NCI-H748 (cell line): ENCODE results near the gene C17orf100.
"Not testable (repeated sequence)": the region's sequence is repeated elsewhere in the genome, so short reads cannot be mapped to it uniquely, and the experiment has no call there.

Source experiments
- DNase-seq: peaks from one replicate; lab custom pipeline; 2025; ENCODE audit not compliant: unreplicated experiment; lab: John Stamatoyannopoulos, UW

The C17orf100 gene

GRCh38 chr17:6640536-6641246 lies 10.9 kb upstream of the C17orf100 start, which contains the start of the genes KIAA0753 and TXNDC17:
Gene KIAA0753, minus strand, starts transcription at chr17:6640711. Its CDS starts 5,608 bp downstream, at chr17:6635103.
Gene TXNDC17, plus strand, starts transcription at chr17:6641060. Its CDS starts 23 bp downstream, at chr17:6641083.
- peak; percentile 95 for DNase-seq

GRCh38 chr17:6641247-6641863 lies 10.2 kb upstream of the C17orf100 start:
- peak; percentile 63 for DNase-seq

- DNase-seq: no peak
These were observed 9.0 kb upstream of the C17orf100 start for GRCh38 chr17:6642592-6642991.

- no peak for DNase-seq
These were observed 8.0 kb upstream of the C17orf100 start for GRCh38 chr17:6643451-6644125.

GRCh38 chr17:6648181-6648580 lies 3.4 kb upstream of the C17orf100 start:
- DNase-seq: no peak

GRCh38 chr17:6651919-6652452 lies 424 bp downstream of the C17orf100 start:
- peak; percentile 77 for DNase-seq

- peak; percentile 84 for DNase-seq
These were observed 3.5 kb downstream of the C17orf100 start for GRCh38 chr17:6654841-6655731.

- DNase-seq: not testable (repeated sequence)
These were observed 4.3 kb downstream of the C17orf100 start for GRCh38 chr17:6655732-6656361.

GRCh38 chr17:6656797-6657632 lies 5.5 kb downstream of the C17orf100 start:
- peak; percentile 27 for DNase-seq

- no peak for DNase-seq
These were observed 6.2 kb downstream of the C17orf100 start for GRCh38 chr17:6657633-6658287.

GRCh38 chr17:6658411-6658810 lies 6.8 kb downstream of the C17orf100 start:
- not testable (repeated sequence) for DNase-seq

GRCh38 chr17:6660101-6660500 lies 8.5 kb downstream of the C17orf100 start:
- no peak for DNase-seq

GRCh38 chr17:6660805-6661463 lies 9.4 kb downstream of the C17orf100 start:
- DNase-seq: no peak

GRCh38 chr17:6661464-6661848 lies 9.9 kb downstream of the C17orf100 start:
- no peak for DNase-seq

GRCh38 chr17:6663200-6663599 lies 11.6 kb downstream of the C17orf100 start:
- DNase-seq: not testable (repeated sequence)

- DNase-seq: peak; percentile 82
These were observed 14.5 kb downstream of the C17orf100 start for GRCh38 chr17:6666077-6666521.

- no peak for DNase-seq
These were observed 15.0 kb downstream of the C17orf100 start for GRCh38 chr17:6666557-6666956.

- no peak for DNase-seq
These were observed 16.0 kb downstream of the C17orf100 start for GRCh38 chr17:6667516-6667915.
